Transverse colon (tissue), 4 donors: ENCODE measurements around the gene PFKFB2. TPM values are rescaled to one million over a fixed set of nuclear protein-coding genes. Genes with fewer than 3 reads are reported as not detected.

Experiments used
- DNase-seq: peaks from one replicate; pipeline ENCODE4 v3.0.0-alpha.2; 2019
- H3K27ac ChIP-seq, 4 donors: fragments of 200-600 bp; sonication (generic); 2 replicates each; pipeline ENCODE4 v1.5.1; 2016 to 2018; ENCODE audit warnings: inconsistent platforms in 4 of 4
- H3K27me3 ChIP-seq: fragments of 200-600 bp; sonication (generic); 2 replicates; pipeline ENCODE4 v1.5.1; 2017; ENCODE audit warnings: inconsistent platforms
- H3K36me3 ChIP-seq, 4 donors: fragments of 200-600 bp; sonication (generic); 2 replicates each; pipeline ENCODE4 v1.5.1; 2017 to 2019; ENCODE audit warnings: inconsistent platforms in 4 of 4
- H3K4me1 ChIP-seq, 4 donors: fragments of 200-600 bp; sonication (generic); 2 replicates each; pipeline ENCODE4 v1.5.1; 2017 to 2020; ENCODE audit warnings: inconsistent platforms in 4 of 4
- H3K4me3 ChIP-seq, 4 donors: fragments of 200-600 bp; sonication (generic); 1 replicate in 1 of 4; 2 replicates in 3 of 4; pipeline versions ENCODE4 v1.5.1 to v1.6.1; 2017 to 2019; ENCODE audit warnings: inconsistent platforms in 4 of 4
- H3K9me3 ChIP-seq, 2 donors: fragments of 200-600 bp; sonication (generic); 2 replicates each; pipeline ENCODE4 v1.5.1; 2017 to 2019; ENCODE audit warnings: inconsistent platforms in 2 of 2
- CTCF ChIP-seq, 5 experiments: fragments of 200-600 bp in 3 of 5; fragments of 450-650 bp in 2 of 5; sonication (generic) in 3 of 5; IDR thresholded peaks; 1 replicate in 2 of 5; 2 replicates in 3 of 5; pipeline ENCODE4 v1.5.1; 2016 to 2017; ENCODE audit warnings: antibody characterized with exemption in 5 of 5, inconsistent platforms in 3 of 5, mild to moderate bottlenecking in 2 of 5, moderate library complexity in 1 of 5
- EP300 ChIP-seq: sonication (generic); formaldehyde crosslinking; IDR thresholded peaks from one replicate; pipeline ENCODE4 v1.6.1; 2017; ENCODE audit warnings: antibody characterized with exemption, low read depth
- POLR2A ChIP-seq: fragments of 450-650 bp; IDR thresholded peaks from one replicate; pipeline ENCODE4 v1.6.1; 2016; ENCODE audit warnings: antibody characterized with exemption, mild to moderate bottlenecking, moderate library complexity
- POLR2AphosphoS5 ChIP-seq, 3 donors: sonication (generic); formaldehyde crosslinking; IDR thresholded peaks; one replicate each; pipeline ENCODE4 v1.6.1; 2016; ENCODE audit warnings: antibody characterized with exemption in 3 of 3
- WGBS, 2 donors: methylation state at CpG; one replicate each; pipeline ENCODE4 v1.1.5; 2018; ENCODE audit warnings: low coverage in 1 of 2; 5-methylcytosine and 5-hydroxymethylcytosine counted together
- in situ Hi-C, 4 donors: fragments of 200-750 bp; cut with MboI; loops; one replicate each; pipeline versions ENCODE4 v1.15.0 to v1.15.1; 2017; ENCODE audit warnings: low sequenced_read_pairs in 3 of 4, low pct_ligation_motif_present in 1 of 4, low pct_unique_long_range_greater_than_20kb in 1 of 4
- intact Hi-C: fragments of 100-400 bp; cut with DNase I; formaldehyde crosslinking; loops from one replicate; pipeline ENCODE4 v1.15.1; 2023; ENCODE audit warnings: low total_unique reads
- total RNA-seq, 4 donors: library from RNA; depleted of rRNA; stranded (reverse); fragments of >200 nt; gene quantifications; one replicate each; pipeline ENCODE4 v1.1.0, GENCODE V29; 2016

The PFKFB2 gene
- total RNA-seq, 4 donors from 2014 or later, result 84.2 to 155 (median 91.1) TPM

- Histone ChIP-seq H3K36me3 (peaks cover 0 to 19% (median 8%) of the 10 kb centered on the region in 4 donors), H3K9me3 (no peaks in the 10 kb centered on the region), H3K27ac (peak overlapping the region; percentile 92 to 96 (median 92)), H3K4me1 (peaks cover 2 to 53% (median 23%) of the 10 kb centered on the region in 4 donors), H3K27me3 (no peaks in the 10 kb centered on the region), H3K4me3 (peak overlapping the region in 1 of 4 donors; percentile 22)
- intact Hi-C loops (no loop called here), in situ Hi-C loops (no loop called here)
- peak; percentile 59 for DNase-seq
- 42 to 61% methylated on average over 2 to 6 of the region's 6 CpGs for WGBS, 2 donors
- TF ChIP-seq POLR2A (peak; percentile 77), POLR2AphosphoS5 (IDR thresholded peaks at IDR 0.05) (peak in 2 of 3 donors; percentile 72 to 85), EP300 (no peak)
Measured at GRCh38 chr1:207056673-207057072, 3.6 kb downstream of the PFKFB2 start.

- H3K4me3 ChIP-seq, result no peak overlapping the region
- H3K9me3 ChIP-seq, result no peaks in the 10 kb centered on the region
- WGBS, 2 donors, result 83 to 90% methylated on average over 3 to 4 of the region's 4 CpGs
- no peak overlapping the region for H3K27ac ChIP-seq
- in situ Hi-C loops (no loop called here), intact Hi-C loops (no loop called here)
- no peaks in the 10 kb centered on the region for H3K27me3 ChIP-seq
- TF ChIP-seq CTCF (IDR thresholded peaks at IDR 0.05), result no peak
- H3K36me3 ChIP-seq, result peaks cover 0 to 35% (median 13%) of the 10 kb centered on the region in 4 donors
- DNase-seq, result no peak
- H3K4me1 ChIP-seq, result peaks cover 0 to 44% (median 14%) of the 10 kb centered on the region in 4 donors
Measured at GRCh38 chr1:207058252-207058651, 5.2 kb downstream of the PFKFB2 start.

GRCh38 chr1:207058878-207059867, 6.1 kb downstream of the PFKFB2 start:
- H3K36me3 ChIP-seq, result peaks cover 0 to 35% (median 13%) of the 10 kb centered on the region in 4 donors
- intact Hi-C loops (no loop called here), in situ Hi-C loops (no loop called here)
- H3K27ac ChIP-seq, result peak overlapping the region in 1 of 4 donors; percentile 22
- no peak for TF ChIP-seq POLR2AphosphoS5 (IDR thresholded peaks at IDR 0.05)
- no peak for TF ChIP-seq CTCF (IDR thresholded peaks at IDR 0.05)
- no peak for TF ChIP-seq POLR2A
- no peak for TF ChIP-seq EP300
- no peaks in the 10 kb centered on the region for H3K27me3 ChIP-seq
- no peaks in the 10 kb centered on the region for H3K9me3 ChIP-seq
- H3K4me3 ChIP-seq, result no peak overlapping the region
- H3K4me1 ChIP-seq, result peaks cover 0 to 38% (median 15%) of the 10 kb centered on the region in 4 donors
- WGBS, 2 donors, result 79 to 91% methylated on average over 5 to 6 of the region's 6 CpGs
- no peak for DNase-seq

- intact Hi-C loops (no loop called here), in situ Hi-C loops (no loop called here)
- H3K27me3 ChIP-seq, result no peaks in the 10 kb centered on the region
- 79 to 86% methylated on average over 1 to 4 of the region's 4 CpGs for WGBS, 2 donors
- no peak overlapping the region for H3K4me3 ChIP-seq
- H3K27ac ChIP-seq, result no peak overlapping the region
- H3K36me3 ChIP-seq, result peaks cover 0 to 35% (median 13%) of the 10 kb centered on the region in 4 donors
- H3K9me3 ChIP-seq, result no peaks in the 10 kb centered on the region
- TF ChIP-seq EP300, result no peak
- TF ChIP-seq CTCF (IDR thresholded peaks at IDR 0.05), result no peak
- TF ChIP-seq POLR2AphosphoS5 (IDR thresholded peaks at IDR 0.05), result no peak
- no peak for TF ChIP-seq POLR2A
- peaks cover 0 to 38% (median 16%) of the 10 kb centered on the region in 4 donors for H3K4me1 ChIP-seq
- no peak for DNase-seq
Measured at GRCh38 chr1:207059881-207060280, 6.8 kb downstream of the PFKFB2 start.
